ENCODE measurements around the gene CPEB3. TPM values are rescaled to one million over a fixed set of nuclear protein-coding genes. Genes with fewer than 3 reads are reported as not detected.
A peak's percentile ranks its signal among the peaks of the same experiment; 100 is the strongest.

Gene CPEB3
- total RNA-seq, 6 experiments from 2014 or later, result 5.7 to 46.5 (median 8.7) TPM

- 38% methylated on average over 2 of the region's 2 CpGs for WGBS (ENCODE audit: insufficient coverage, low coverage, low lambda C conversion rate, missing lambda C conversion rate)
- Histone ChIP-seq H3K27ac (no peak overlapping the region), H3K4me1 (no peaks in the 10 kb centered on the region), H3K27me3 (no peaks in the 10 kb centered on the region), H3K4me3 (no peak overlapping the region), H3K36me3 (peaks cover 0 to 5% (median 3%) of the 10 kb centered on the region in 4 donors), H3K9me3 (no peaks in the 10 kb centered on the region)
- ATAC-seq (peak in 2 of 4 donors; percentile 23 to 33), DNase-seq (no peak)
- TF ChIP-seq POLR2A (IDR thresholded peaks at IDR 0.05), result no peak
- peak in 1 of 4 donors; percentile 5 for TF ChIP-seq CTCF (IDR thresholded peaks at IDR 0.05)
- intact Hi-C loops (cut with DNase I), result no loop called here
Observed at GRCh38 chr10:92181575-92181974, 109.3 kb downstream of the CPEB3 start.

GRCh38 chr10:92180399-92180798 is 110.5 kb downstream of the CPEB3 start:
- H3K36me3 ChIP-seq, result peaks cover 0 to 5% (median 3%) of the 10 kb centered on the region in 4 donors
- intact Hi-C loops (cut with DNase I), result no loop called here

GRCh38 chr10:92177546-92177945 is 113.3 kb downstream of the CPEB3 start:
- intact Hi-C loops (cut with DNase I), result no loop called here

More at GRCh38 chr10:92180399-92180798, 110.5 kb downstream of the CPEB3 start:
- no peaks in the 10 kb centered on the region for H3K27me3 ChIP-seq
- H3K9me3 ChIP-seq, result no peaks in the 10 kb centered on the region
- no CpG with 5 or more reads among the region's 1 CpG for WGBS (ENCODE audit: insufficient coverage, low coverage, low lambda C conversion rate, missing lambda C conversion rate)
- TF ChIP-seq POLR2A (IDR thresholded peaks at IDR 0.05), result no peak
- TF ChIP-seq CTCF (IDR thresholded peaks at IDR 0.05), result no peak
- no peaks in the 10 kb centered on the region for H3K4me1 ChIP-seq
- no peak for DNase-seq
- H3K27ac ChIP-seq, result no peak overlapping the region
- ATAC-seq, result no peak
- H3K4me3 ChIP-seq, result no peak overlapping the region

GRCh38 chr10:92175164-92175563 is 115.7 kb downstream of the CPEB3 start:
- Histone ChIP-seq H3K4me1 (no peaks in the 10 kb centered on the region), H3K9me3 (no peaks in the 10 kb centered on the region), H3K36me3 (peaks cover 0 to under 1% (median 0%) of the 10 kb centered on the region in 4 donors), H3K27ac (no peak overlapping the region), H3K4me3 (no peak overlapping the region), H3K27me3 (no peaks in the 10 kb centered on the region)
- 97% methylated on average over 5 of the region's 5 CpGs for WGBS (ENCODE audit: insufficient coverage, low coverage, low lambda C conversion rate, missing lambda C conversion rate)
- ATAC-seq (no peak), DNase-seq (no peak)
- intact Hi-C loops (cut with DNase I), result no loop called here
- TF ChIP-seq CTCF (IDR thresholded peaks at IDR 0.05) (no peak), POLR2A (IDR thresholded peaks at IDR 0.05) (no peak)

More at GRCh38 chr10:92177546-92177945, 113.3 kb downstream of the CPEB3 start:
- ATAC-seq, result no peak
- Histone ChIP-seq H3K27me3 (no peaks in the 10 kb centered on the region), H3K36me3 (peaks cover 0 to 5% (median 2%) of the 10 kb centered on the region in 4 donors), H3K27ac (no peak overlapping the region), H3K9me3 (no peaks in the 10 kb centered on the region), H3K4me1 (no peaks in the 10 kb centered on the region), H3K4me3 (no peak overlapping the region)
- DNase-seq, result no peak
- TF ChIP-seq CTCF (IDR thresholded peaks at IDR 0.05) (no peak), POLR2A (IDR thresholded peaks at IDR 0.05) (no peak)
- WGBS (ENCODE audit: insufficient coverage, low coverage, low lambda C conversion rate, missing lambda C conversion rate), result 93% methylated on average over 1 of the region's 1 CpG

GRCh38 chr10:92173996-92174395 is 116.9 kb downstream of the CPEB3 start:
- no peak for ATAC-seq

More at GRCh38 chr10:92173996-92174395, 116.9 kb downstream of the CPEB3 start:
- intact Hi-C loops (cut with DNase I), result no loop called here
- no peaks in the 10 kb centered on the region for H3K9me3 ChIP-seq
- DNase-seq, result no peak
- TF ChIP-seq POLR2A (IDR thresholded peaks at IDR 0.05), result no peak
- no peak for TF ChIP-seq CTCF (IDR thresholded peaks at IDR 0.05)
- H3K4me3 ChIP-seq, result no peak overlapping the region
- H3K27ac ChIP-seq, result no peak overlapping the region
- no peaks in the 10 kb centered on the region for H3K27me3 ChIP-seq
- H3K4me1 ChIP-seq, result no peaks in the 10 kb centered on the region
- no peaks in the 10 kb centered on the region for H3K36me3 ChIP-seq
